K562 (cell line): Measurements from ENCODE around the gene CLIP1. TPM values are rescaled to one million over a fixed set of nuclear protein-coding genes. Genes with fewer than 3 reads are reported as not detected.

ENCODE experiments used
- CBX3 ChIP-seq, 2 experiments: IDR thresholded peaks; 1 replicate in 1 of 2; 2 replicates in 1 of 2; pipeline ENCODE4 v1.6.1; 2012; ENCODE audit warnings: inconsistent platforms in 2 of 2, low read length in 2 of 2, borderline replicate concordance in 1 of 2, control low read depth in 1 of 2
- CREB1 ChIP-seq, 2 experiments: sonication (generic) in 1 of 2; formaldehyde crosslinking in 1 of 2; IDR thresholded peaks; 2 replicates each; pipeline versions ENCODE4 v1.6.1 to v1.8.0; 2012 to 2022; ENCODE audit warnings: inconsistent platforms in 1 of 2, mild to moderate bottlenecking in 1 of 2, missing genetic modification reagents in 1 of 2, moderate library complexity in 1 of 2
- DACH1 ChIP-seq: fragments of 450-650 bp; IDR thresholded peaks from 2 replicates; pipeline ENCODE4 v1.6.1; 2018; ENCODE audit not compliant: partially characterized antibody
- FOSL1 ChIP-seq: fragments of 200-800 bp; sonication (Bioruptor generic); conservative IDR thresholded peaks from 2 replicates; pipeline ENCODE4 v1.6.1; 2016; ENCODE audit warnings: missing genetic modification characterization, missing compliant biosample characterization
- ILK ChIP-seq: fragments of 450-650 bp; IDR thresholded peaks from 2 replicates; pipeline ENCODE4 v1.6.1; 2016; ENCODE audit warnings: missing genetic modification characterization, low read depth, mild to moderate bottlenecking, missing compliant biosample characterization, moderate library complexity, borderline replicate concordance
- JUNB ChIP-seq: fragments of 450-650 bp; formaldehyde crosslinking; conservative IDR thresholded peaks from 2 replicates; pipeline ENCODE4 v1.4.0; 2020; ENCODE audit warnings: mild to moderate bottlenecking
- KHSRP ChIP-seq: fragments of 450-650 bp; IDR thresholded peaks from 2 replicates; pipeline ENCODE4 v1.6.1; 2017
- MECOM ChIP-seq: fragments of 250-450 bp; sonication (Bioruptor Pico); IDR thresholded peaks from 2 replicates; pipeline ENCODE4 v1.8.0; 2022; ENCODE audit warnings: inconsistent platforms
- MTA2 ChIP-seq: fragments of 450-650 bp; IDR thresholded peaks from 2 replicates; pipeline ENCODE4 v1.6.1; 2016; ENCODE audit warnings: low read depth
- MTA3 ChIP-seq: fragments of 450-650 bp; formaldehyde crosslinking; IDR thresholded peaks from 2 replicates; pipeline ENCODE4 v1.6.1; 2017; ENCODE audit warnings: mild to moderate bottlenecking, borderline replicate concordance
- PCBP1 ChIP-seq: fragments of 200-400 bp; formaldehyde crosslinking; IDR thresholded peaks from 2 replicates; pipeline ENCODE4 v1.6.1; 2018; ENCODE audit warnings: mild to moderate bottlenecking, low read depth, low read length; ENCODE audit not compliant: poor library complexity, severe bottlenecking
- POLR2AphosphoS5 ChIP-seq: IDR thresholded peaks from 2 replicates; pipeline ENCODE4 v1.6.1; 2011; ENCODE audit warnings: mild to moderate bottlenecking, low read depth, low read length, moderate library complexity; ENCODE audit not compliant: control insufficient read depth, insufficient read depth
- PRMT5 ChIP-seq: sonication (generic); formaldehyde crosslinking; IDR thresholded peaks from 2 replicates; pipeline ENCODE4 v1.5.0; 2020; ENCODE audit warnings: missing genetic modification reagents
- RBFOX2 ChIP-seq: fragments of 200-400 bp; formaldehyde crosslinking; IDR thresholded peaks from 2 replicates; pipeline ENCODE4 v1.6.1; 2017; ENCODE audit warnings: low read depth, mild to moderate bottlenecking, low read length, moderate library complexity
- RFX1 ChIP-seq: fragments of 450-650 bp; IDR thresholded peaks from 2 replicates; pipeline ENCODE4 v1.6.1; 2016; ENCODE audit warnings: mild to moderate bottlenecking, moderate library complexity
- SNRNP70 ChIP-seq: fragments of 200-400 bp; formaldehyde crosslinking; optimal IDR thresholded peaks from 2 replicates; pipeline ENCODE3; 2017; ENCODE audit warnings: low read depth, low read length
- SREBF1 ChIP-seq: fragments of 150-350 bp; IDR thresholded peaks from 2 replicates; pipeline ENCODE4 v1.6.1; 2014; ENCODE audit warnings: antibody characterized with exemption, low read depth, low read length, borderline replicate concordance
- TARDBP ChIP-seq: fragments of 450-650 bp; IDR thresholded peaks from 2 replicates; pipeline ENCODE4 v1.6.1; 2016
- ZKSCAN3 ChIP-seq: fragments of 250-450 bp; sonication (Bioruptor Pico); IDR thresholded peaks from 2 replicates; pipeline ENCODE4 v1.4.0; 2020
- ZNF57 ChIP-seq: fragments of 450-650 bp; formaldehyde crosslinking; IDR thresholded peaks from 2 replicates; pipeline ENCODE4 v1.4.0; 2020; ENCODE audit warnings: mild to moderate bottlenecking, moderate library complexity
- polyA plus RNA-seq, 8 experiments: library from polyadenylated mRNA; depleted of rRNA in 4 of 8; stranded (reverse) in 5 of 8; unstranded in 3 of 8; fragments of >200 nt; fragmentation: Nextera tagmentation in 2 of 8; fragmentation: Illumina TruSeq in 1 of 8; extraction: Ambion mirVana in 2 of 8; extraction: Trizol in 1 of 8; gene quantifications; 2 replicates each; pipeline versions ENCODE4 v1.2.1 to v1.2.3, GENCODE V29; 2011 to 2014; ENCODE audit warnings: inconsistent platforms in 1 of 8, missing spikeins in 1 of 8
- total RNA-seq, 7 experiments: library from RNA; depleted of rRNA in 6 of 7; stranded (reverse); fragments of >200 nt in 6 of 7; fragmentation: Illumina TruSeq in 2 of 7; extraction: Trizol in 2 of 7; gene quantifications; 2 replicates each; pipeline versions ENCODE4 v1.2.1 to v1.2.3, GENCODE V29; 2011 to 2021; ENCODE audit warnings: low replicate concordance in 1 of 7
- TF ChIP-seq, protein P1 (sequence below), 2 experiments: fragments of 450-650 bp in 1 of 2; sonication (generic) in 1 of 2; formaldehyde crosslinking in 1 of 2; IDR thresholded peaks; 2 replicates each; pipeline versions ENCODE4 v1.7.1 to v1.9.0; 2016 to 2022; ENCODE audit warnings: inconsistent platforms in 1 of 2, mild to moderate bottlenecking in 1 of 2, missing genetic modification reagents in 1 of 2

The CLIP1 gene
- total and polyA plus RNA-seq, 9 of the 15 experiments (the other 6 are each of a cell fraction or from before 2014, with no cell fraction given), result 5.8 to 33.9 (median 27.6) TPM

DNA sequence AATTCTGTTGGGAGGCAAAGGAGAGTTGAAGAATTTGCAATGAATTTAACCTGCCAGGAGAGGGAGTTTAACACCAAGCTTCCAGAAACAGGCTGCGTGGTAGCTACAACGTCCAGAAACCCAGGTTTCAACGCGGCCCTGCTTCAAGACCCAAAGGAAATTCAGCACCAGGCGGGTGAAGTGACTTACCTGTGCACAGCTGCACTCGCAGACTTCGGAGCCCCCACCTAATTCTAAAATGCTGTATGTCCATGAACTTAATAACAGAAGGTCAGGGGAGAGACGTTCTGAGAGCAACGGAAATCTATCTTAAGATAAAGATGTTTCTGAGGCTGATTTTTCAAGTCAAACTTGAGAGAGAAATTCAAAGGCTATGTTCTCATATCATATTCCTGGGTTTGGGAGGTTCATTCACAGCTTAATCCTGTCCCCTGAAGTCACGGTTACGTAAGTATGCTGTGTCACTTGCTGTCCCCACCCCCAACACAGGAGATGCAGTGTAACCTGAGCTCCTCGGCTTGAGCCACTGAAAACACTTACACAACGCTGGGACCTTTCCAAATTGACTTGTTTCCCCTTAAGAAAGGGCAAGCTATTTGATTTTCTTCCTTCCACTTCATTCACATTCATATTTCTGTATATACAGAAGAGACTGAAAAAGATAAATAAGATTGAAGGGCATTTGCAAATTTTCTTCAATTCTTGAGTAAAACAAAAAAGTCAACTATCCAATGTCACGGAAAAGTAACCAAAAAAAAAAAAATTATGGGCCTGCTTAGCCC lies 22.7 kb downstream of the CLIP1 start (continued):
- TF ChIP-seq, protein P1, sequence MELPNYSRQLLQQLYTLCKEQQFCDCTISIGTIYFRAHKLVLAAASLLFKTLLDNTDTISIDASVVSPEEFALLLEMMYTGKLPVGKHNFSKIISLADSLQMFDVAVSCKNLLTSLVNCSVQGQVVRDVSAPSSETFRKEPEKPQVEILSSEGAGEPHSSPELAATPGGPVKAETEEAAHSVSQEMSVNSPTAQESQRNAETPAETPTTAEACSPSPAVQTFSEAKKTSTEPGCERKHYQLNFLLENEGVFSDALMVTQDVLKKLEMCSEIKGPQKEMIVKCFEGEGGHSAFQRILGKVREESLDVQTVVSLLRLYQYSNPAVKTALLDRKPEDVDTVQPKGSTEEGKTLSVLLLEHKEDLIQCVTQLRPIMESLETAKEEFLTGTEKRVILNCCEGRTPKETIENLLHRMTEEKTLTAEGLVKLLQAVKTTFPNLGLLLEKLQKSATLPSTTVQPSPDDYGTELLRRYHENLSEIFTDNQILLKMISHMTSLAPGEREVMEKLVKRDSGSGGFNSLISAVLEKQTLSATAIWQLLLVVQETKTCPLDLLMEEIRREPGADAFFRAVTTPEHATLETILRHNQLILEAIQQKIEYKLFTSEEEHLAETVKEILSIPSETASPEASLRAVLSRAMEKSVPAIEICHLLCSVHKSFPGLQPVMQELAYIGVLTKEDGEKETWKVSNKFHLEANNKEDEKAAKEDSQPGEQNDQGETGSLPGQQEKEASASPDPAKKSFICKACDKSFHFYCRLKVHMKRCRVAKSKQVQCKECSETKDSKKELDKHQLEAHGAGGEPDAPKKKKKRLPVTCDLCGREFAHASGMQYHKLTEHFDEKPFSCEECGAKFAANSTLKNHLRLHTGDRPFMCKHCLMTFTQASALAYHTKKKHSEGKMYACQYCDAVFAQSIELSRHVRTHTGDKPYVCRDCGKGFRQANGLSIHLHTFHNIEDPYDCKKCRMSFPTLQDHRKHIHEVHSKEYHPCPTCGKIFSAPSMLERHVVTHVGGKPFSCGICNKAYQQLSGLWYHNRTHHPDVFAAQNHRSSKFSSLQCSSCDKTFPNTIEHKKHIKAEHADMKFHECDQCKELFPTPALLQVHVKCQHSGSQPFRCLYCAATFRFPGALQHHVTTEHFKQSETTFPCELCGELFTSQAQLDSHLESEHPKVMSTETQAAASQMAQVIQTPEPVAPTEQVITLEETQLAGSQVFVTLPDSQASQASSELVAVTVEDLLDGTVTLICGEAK (IDR thresholded peaks at IDR 0.05), result peak; percentile 54
- TF ChIP-seq, protein P1 (CRISPR knock-in tag; IDR thresholded peaks at IDR 0.05), result no peak
- TF ChIP-seq FOSL1 (tag) (no peak), PRMT5 (no peak), RFX1 (no peak), POLR2AphosphoS5 (peak; percentile 44; the same call in 1 of the 2 replicates), JUNB (no peak), MECOM (CRISPR knock-in tag) (no peak), KHSRP (0 out of 2 replicates have a peak, but pooled peaks have one; percentile 22), CREB1 (IDR thresholded peaks at IDR 0.05) (peak; percentile 75), CREB1 (CRISPR knock-in tag; IDR thresholded peaks at IDR 0.05) (peak; percentile 13; the same call in 1 of the 2 replicates), DACH1 (no peak), PCBP1 (no peak), SREBF1 (no peak), ZKSCAN3 (CRISPR knock-in tag) (no peak), RBFOX2 (peak; percentile 76), SNRNP70 (no peak), TARDBP (no peak), ZNF57 (CRISPR knock-in tag) (no peak), MTA3 (peak; percentile 29; the same call in 1 of the 2 replicates), MTA2 (no peak), ILK (tag) (no peak), CBX3 (IDR thresholded peaks at IDR 0.05; ENCODE audit: borderline replicate concordance in 1 of 2, low read length in 2 of 2) (no peak)
